Cortex of kidney (tissue), 1 donor: Measurements from ENCODE around the gene FZD4.
"Not testable (repeated sequence)": the region's sequence is repeated elsewhere in the genome, so short reads cannot be mapped to it uniquely, and the experiment has no call there.

ENCODE experiments used
- DNase-seq: peaks from one replicate; lab custom pipeline; 2025; lab: John Stamatoyannopoulos, UW

The FZD4 gene

GRCh38 chr11:86938203-86938899 is 16.8 kb downstream of the FZD4 start:
- DNase-seq = no peak

- not testable (repeated sequence) for DNase-seq
Measured at GRCh38 chr11:86937193-86937806, 17.9 kb downstream of the FZD4 start.

GRCh38 chr11:86934926-86935579 is 20.1 kb downstream of the FZD4 start:
- DNase-seq = no peak

- no peak for DNase-seq
Measured at GRCh38 chr11:86934582-86934900, 20.7 kb downstream of the FZD4 start.

GRCh38 chr11:86933891-86934581 is 21.2 kb downstream of the FZD4 start:
- no peak for DNase-seq

- DNase-seq = no peak
Measured at GRCh38 chr11:86932924-86933875, 22.0 kb downstream of the FZD4 start.

GRCh38 chr11:86932259-86932585 is 23.0 kb downstream of the FZD4 start:
- no peak for DNase-seq

- DNase-seq = no peak
Measured at GRCh38 chr11:86931548-86932258, 23.5 kb downstream of the FZD4 start.

GRCh38 chr11:86930957-86931547 is 24.1 kb downstream of the FZD4 start:
- no peak for DNase-seq

GRCh38 chr11:86926975-86927374 is 28.2 kb downstream of the FZD4 start:
- DNase-seq = no peak

GRCh38 chr11:86923999-86924766 is 31.0 kb downstream of the FZD4 start:
- no peak for DNase-seq

GRCh38 chr11:86922225-86922624 is 33.0 kb downstream of the FZD4 start:
- no peak for DNase-seq

- no peak for DNase-seq
Measured at GRCh38 chr11:86919557-86920210, 35.5 kb downstream of the FZD4 start.

- no peak for DNase-seq
Measured at GRCh38 chr11:86918973-86919372, 36.2 kb downstream of the FZD4 start.

GRCh38 chr11:86918496-86918895 is 36.7 kb downstream of the FZD4 start:
- DNase-seq = no peak

GRCh38 chr11:86917589-86917988 is 37.6 kb downstream of the FZD4 start:
- no peak for DNase-seq

- DNase-seq = no peak
Measured at GRCh38 chr11:86916330-86916729, 38.9 kb downstream of the FZD4 start.

- DNase-seq = not testable (repeated sequence)
Measured at GRCh38 chr11:86915850-86916249, 39.3 kb downstream of the FZD4 start.

- no peak for DNase-seq
Measured at GRCh38 chr11:86914865-86915519, 40.2 kb downstream of the FZD4 start.
